Renal pelvis (tissue), 12 donors: Measurements from ENCODE around the gene FAT3. TPM values are rescaled to one million over a fixed set of nuclear protein-coding genes. Genes with fewer than 3 reads are reported as not detected.

Source experiments
- DNase-seq: peaks from one replicate; pipeline ENCODE4 v3.0.0-alpha.2; 2013
- long read RNA-seq, 16 experiments: transcript quantifications; one replicate each; lab custom pipeline, GENCODE V29; 2026
- polyA plus RNA-seq, 3 donors: library from polyadenylated mRNA; unstranded; fragments of 120-200 nt; gene quantifications; one replicate each; pipeline ENCODE4 v1.2.1, GENCODE V29; 2013; ENCODE audit not compliant: insufficient read length in 3 of 3

Gene FAT3
- 10 to 100 TPM in 1 of 3 donors, 1 to 10 TPM in 2; 5.7 to 10.8 (median 7.6) TPM for polyA plus RNA-seq
- long read RNA-seq, donor 1 = 0 reads
- long read RNA-seq, donor 2 = 0 reads
- long read RNA-seq, donor 3 = 0 reads
- long read RNA-seq, donor 4 = 0 reads
- long read RNA-seq, donor 5 = 0 reads
- long read RNA-seq, donor 6 = 0 reads
- long read RNA-seq, donor 7 = 0 reads
- long read RNA-seq, donor 8, partial matches to known transcripts = 0 of 1 reads
- long read RNA-seq, donor 8, other reads (novel, unspliced or antisense) = 0 of 1 reads
- long read RNA-seq, donor 9 = 0 reads
- long read RNA-seq, donor 10 = 0 reads
- long read RNA-seq, donor 11 = 0 reads
- long read RNA-seq, donor 12 = 0 reads
- long read RNA-seq, donor 13, partial matches to known transcripts = 0 of 1 reads
- long read RNA-seq, donor 13, other reads (novel, unspliced or antisense) = 0 of 1 reads
- long read RNA-seq, donor 14 = 0 reads
- long read RNA-seq, donor 15 = 0 reads
- long read RNA-seq, donor 16 = 0 reads

DNA sequence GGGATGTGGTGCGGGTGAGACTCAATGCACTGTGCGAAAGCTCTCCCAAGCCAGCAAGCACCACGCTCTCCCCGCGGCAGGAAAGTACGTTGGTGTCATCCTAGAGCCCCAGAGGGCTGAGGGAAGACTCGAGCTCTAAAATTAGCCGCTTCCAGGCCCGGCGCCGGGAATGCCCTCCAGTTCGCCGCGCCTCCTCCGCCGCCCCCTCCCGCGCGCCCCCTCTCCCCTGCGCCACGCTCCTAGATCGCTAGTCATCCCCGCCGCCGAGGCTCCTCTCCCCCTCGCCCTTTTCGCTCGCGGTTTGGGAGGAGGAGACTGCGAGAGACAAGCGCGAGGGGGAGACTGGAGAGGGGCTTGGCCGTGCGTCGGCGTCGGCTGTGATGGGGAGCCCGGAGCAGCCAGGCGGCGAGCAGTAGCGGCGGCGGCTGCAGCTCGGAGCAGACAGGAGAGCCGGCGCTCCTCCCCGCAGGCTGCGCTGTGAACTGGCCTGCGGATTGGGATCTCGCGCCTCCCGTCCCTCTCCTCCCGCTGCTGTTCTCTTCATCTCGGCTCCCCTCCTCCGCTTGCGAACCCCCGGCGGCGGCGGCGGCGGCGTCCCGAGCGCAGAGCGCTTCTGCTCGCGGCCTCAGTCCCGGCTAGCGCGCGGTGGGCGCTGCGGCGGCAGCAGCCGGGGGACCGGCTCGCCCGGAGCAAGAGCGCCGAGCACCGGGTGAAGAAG is at the start of gene FAT3:
Gene FAT3, plus strand, starts transcription at position 412 of the 718 bp plus-strand sequence. CDS start 127,295 bp downstream, outside the sequence.
- DNase-seq = peak; percentile 82

DNA sequence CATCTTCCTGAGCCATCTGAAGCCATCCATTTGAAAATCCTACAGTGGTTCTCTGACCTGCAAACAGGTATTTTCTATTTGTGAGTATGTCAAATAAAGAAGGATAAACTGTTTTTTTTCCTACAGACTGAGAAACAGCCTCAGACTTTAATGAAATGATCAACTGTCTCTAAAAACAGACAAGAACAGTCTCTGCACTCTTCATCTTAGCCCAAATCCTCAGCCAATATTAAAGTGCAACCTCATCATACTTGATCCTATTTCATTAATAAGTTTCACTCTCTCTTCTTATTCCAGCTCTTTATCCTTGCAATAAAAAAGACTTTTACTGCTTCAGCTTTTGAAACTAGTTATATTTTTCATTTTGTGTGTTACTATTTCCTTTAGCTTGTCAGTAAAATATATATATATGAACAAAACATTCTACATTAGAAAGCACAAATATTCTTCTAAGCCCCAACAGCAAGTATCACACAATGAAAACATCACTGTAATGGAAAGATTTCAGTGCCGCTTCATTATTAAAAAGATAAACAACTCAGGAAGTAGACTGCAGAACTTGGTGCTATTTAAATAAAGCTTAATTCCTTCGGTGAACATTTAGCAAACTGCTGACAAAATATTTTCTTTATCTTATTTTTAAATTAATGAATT is 45.5 kb upstream of the FAT3 start:
- no peak for DNase-seq

DNA sequence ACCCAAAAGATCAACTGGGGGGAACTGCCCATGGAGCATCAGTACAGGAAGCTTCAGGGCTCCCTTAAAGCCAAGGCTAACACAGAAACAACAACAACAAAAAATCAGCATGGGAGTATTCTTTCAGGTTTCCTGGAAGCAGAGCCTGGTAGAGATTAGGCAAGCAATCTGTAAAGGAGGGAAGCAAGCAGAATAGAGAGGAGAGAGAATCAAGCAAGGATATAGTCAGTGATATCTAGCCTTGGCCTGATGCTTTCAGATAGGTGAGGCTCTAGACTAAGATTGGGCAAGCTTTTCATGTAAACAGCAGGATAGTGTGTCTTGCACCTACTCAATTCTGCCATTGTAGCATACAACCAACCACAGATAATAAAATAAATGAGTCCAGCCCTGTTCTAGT is 44.4 kb upstream of the FAT3 start:
- no peak for DNase-seq

DNA sequence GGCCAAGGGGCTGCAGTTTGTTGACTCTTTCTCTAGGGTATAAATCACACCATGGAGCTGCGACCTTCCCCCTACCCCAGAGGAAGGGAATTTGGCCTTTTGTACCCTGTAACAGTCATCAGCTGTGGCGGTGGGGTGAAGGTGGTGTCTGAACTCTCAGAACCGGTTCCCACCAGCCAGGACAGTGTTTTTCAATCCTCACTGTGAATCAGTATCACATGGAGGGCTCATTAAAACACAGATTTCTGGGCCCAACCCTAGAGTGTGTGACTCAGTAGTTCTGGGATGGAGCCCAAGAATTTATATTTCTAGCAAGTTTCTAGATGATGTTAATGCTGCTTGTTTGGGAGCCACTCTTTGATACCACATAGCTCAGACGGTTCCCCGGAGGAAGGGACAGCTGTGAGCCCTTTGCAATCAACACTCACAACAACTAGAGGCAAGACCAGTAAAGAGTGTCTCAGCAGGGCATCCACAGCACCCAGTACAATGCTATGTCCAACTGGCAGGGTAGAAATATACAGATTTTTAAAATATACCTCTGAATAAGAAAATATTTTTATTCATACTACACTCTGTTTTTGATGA is 43.9 kb upstream of the FAT3 start:
- DNase-seq = no peak

DNA sequence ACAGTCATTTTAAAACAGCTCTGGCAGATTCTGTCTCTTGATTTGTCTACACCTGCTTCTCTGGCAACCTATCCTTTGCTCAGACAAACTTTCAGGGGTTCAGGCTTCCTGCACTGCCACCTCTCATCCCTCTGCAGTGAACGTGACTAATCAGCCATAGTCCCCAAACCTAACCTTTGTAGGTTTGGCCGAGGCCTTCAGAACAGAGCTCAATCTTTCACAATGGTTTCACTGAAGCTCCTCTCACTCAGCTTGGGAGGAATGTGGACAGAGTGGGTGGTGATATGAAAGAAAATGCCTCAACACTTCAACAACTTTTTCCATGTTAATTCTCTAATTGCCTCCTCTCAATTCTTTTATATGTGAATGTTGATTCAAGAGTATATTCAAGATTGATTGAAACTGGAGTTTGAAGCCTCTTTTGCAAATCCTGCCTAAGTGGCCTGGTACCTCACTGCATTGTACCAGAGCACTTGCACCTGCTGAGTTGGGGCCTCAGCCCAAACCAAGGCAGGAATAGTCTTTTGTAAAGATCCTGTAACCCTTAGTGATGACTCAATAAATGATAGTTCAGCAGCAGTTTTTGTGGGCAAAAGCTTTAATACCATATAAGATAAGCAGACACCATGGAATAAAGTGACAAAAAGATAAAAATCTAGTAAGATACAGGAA is 33.9 kb upstream of the FAT3 start:
- no peak for DNase-seq

DNA sequence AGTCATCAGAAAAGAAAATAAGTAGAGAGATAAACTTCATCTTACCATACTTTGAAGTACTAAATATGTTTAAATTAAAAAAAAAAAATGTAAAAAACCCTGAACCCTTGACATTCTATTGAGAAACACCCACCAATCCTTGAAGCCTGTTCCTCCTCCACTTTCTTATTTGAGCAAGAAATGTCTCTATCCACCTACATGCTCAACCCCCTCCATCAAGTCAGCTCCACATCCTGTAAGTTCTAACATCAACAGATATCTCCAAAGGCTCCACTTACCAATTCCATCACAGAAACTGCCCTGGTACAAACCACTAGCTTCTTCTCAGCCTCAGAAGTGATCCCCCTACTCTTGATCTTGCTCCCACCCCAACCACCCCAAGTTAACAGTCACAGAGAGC is 32.5 kb upstream of the FAT3 start:
- no peak for DNase-seq

DNA sequence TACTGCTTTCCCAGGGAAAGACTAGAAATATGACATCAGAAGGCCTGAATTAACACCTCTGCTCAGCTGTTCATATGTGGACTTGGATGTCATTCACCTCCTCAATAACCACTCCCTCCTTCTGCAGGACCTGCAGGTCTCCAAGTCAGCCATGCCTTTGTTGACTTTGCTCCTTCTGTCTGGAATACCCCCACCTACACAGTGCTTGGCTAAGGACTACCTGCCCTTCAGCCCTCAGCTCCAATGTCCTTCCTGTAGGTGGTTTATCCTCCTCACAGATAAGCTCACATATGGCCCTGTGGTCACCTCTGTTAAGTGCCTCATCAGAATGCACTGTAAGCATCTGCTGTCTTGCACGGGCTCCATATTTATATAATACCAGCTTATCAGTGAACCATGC is 26.4 kb upstream of the FAT3 start:
- DNase-seq = no peak

DNA sequence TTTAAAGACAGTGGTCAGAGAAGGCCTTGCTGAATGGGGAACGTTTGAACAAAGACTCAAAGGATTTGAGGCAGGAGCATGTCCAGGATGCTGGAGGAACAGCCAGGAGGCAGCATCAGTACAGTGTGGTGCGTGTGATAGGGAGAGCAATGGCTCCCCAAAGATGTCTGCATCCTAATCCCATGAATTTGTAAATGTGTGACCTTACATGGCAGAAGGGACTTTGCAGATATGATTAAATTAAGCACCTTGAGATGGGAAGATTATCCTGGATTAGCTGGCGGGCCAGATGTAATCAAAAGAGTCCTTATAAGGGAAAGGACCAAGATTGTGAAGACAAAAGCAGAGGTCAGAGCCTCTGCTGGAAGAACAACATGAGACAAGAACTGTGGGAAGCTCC is 24.6 kb upstream of the FAT3 start:
- DNase-seq = no peak

DNA sequence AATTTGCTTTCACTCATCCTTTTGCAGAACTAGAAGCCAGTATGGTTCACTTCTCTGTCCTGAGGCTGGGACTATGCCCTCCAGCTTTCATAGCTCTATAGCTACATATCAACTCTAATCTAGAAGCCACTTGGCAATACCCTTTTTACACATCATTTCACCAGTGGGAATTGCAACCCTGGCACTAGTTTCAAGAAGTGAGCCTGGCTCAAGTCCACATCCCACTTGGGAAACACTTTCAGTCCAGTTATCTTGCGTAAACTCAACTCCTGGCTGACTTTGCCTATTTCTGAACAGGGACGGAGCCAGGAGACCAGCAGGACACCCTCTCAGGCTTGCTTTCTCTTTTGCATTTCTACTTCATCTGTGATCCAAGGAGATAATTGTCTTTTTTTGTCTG is 19.9 kb upstream of the FAT3 start:
- DNase-seq = no peak

DNA sequence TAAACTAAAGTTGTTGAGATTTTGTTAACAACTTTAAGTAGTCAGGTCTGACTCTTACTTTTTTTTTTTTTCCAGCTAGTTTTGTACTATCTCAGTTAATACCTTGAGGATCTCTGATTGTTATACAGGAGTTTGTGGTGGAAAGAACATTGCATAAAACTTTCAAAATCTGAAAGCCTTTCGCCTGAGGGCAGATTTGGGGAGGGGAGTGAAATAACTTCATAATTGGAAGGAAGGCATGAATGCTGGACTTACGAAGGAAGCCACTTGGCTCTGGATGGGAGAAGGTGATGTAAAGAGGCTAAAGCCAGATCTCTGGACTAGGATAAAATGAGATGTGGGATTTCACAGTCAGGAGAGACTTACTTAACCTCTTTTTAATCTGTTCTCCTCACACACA is 18.2 kb upstream of the FAT3 start:
- no peak for DNase-seq

DNA sequence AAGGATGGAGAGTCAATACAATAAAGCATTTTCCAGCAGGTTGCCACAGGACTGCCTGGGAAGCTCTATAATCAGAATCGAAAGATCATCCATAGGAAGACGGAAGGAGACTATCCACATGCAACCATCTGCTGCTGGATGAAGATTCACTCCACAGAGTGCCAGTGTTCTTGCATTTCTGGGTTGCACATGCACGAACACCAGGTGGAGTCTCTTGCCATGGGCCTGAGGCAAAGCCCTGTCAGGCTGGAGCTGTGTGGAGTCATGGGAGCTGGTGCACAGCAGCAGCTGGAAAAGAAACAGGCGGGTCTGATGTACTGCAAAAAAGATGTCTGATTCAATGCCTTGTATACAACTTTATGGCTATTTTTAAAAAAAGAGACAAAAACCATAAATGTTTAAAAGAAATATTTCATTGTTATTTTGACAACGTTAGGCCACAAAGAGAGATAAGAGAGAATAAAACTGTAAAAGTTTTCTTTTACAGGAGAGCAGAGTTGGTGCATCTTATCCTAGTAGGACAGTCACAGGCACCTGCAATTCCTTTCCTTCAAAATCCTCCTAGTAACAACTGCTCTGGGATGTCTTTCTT is 12.9 kb upstream of the FAT3 start:
- peak; percentile 31 for DNase-seq

DNA sequence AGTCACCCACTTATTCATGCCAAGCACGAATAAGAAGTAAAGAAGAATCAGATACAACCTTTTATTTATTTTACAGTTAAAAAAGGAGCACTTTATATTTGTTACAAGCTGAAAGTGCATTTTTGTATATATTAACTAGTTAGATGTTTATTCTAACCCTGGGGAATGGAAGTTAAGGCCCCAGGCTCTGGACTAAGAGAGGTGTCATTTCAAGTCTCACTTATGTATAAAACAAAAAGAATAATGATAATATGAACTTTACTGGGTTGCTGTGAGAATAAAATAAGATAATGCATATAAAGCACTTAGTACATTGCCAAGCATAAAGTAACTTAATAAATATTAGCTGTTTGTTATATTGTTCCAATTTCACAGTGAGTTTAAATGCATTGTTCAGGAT is 12.1 kb upstream of the FAT3 start:
- no peak for DNase-seq

DNA sequence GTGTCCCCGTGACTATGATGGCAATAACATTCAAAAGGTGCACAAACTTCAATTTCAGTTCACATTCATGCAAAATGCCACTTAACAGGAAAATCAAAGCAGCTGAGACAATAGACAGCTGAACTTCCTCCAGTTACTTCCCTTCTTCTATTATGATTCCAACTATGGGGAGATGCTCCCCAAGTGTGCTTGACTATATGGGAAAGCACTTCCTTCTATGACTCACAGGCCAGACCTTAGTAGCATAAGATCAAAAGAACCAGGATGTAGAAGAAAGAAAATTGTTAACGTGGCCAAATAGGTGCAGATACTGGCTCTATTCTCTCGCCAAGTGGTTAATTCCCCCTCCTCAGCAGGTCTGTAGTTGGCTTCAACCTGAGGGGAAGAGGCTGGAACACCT is 7.8 kb upstream of the FAT3 start:
- DNase-seq = no peak

DNA sequence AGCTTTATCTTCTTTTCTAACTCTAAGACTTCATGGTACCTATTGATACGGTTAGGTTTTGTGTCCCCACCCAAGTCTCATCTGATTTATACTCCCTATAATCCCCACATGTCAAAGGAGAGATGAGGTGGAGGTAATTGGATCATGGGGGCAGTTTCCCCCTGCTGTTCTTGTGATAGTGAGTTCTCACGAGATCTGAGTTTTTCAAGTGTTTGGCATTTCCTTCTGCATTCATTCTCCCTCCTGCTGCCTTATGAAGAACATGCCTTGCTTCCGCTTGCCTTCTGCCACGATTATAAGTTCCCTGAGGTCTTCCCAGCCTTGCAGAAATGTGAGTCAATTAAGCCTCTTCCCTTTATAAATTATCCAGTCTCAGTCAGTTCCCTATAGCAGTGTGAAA is 5.1 kb upstream of the FAT3 start:
- no peak for DNase-seq

DNA sequence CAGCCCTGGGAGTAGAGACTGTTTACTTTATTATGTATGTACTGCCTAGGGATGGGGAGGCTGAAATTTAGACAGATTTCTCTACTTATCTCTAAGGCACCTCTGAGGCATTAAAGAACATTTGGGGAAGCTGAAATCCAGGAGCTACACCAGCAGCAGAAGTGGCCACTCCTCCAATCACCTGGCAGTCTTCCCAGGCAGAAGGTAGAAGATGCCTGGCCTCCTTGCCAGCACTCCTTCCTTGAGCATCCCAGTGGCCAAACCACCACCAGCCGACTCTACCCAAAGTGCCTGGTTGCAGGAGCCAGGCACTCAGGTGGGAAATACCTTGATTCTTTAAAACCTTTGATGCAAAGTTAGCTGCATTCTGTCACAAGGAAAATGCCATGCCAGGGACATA is 1.9 kb upstream of the FAT3 start:
- DNase-seq = no peak

DNA sequence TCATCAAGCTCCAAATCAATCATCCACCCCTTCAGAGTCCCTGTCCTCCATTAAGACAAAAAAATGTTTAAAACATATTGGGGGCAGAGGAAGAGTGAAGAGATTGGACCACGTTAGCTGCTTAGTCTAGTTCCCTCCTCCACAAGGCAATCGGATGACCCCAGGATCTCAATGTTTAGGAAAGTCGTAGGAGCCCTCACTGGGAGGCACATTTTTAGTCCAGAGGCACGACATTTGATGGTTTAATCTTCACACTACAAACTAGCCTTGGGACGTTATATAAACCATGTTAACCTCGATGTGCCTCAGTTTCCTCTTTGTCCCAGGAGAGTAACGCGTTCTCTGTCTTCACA is 588 bp upstream of the FAT3 start:
- no peak for DNase-seq

DNA sequence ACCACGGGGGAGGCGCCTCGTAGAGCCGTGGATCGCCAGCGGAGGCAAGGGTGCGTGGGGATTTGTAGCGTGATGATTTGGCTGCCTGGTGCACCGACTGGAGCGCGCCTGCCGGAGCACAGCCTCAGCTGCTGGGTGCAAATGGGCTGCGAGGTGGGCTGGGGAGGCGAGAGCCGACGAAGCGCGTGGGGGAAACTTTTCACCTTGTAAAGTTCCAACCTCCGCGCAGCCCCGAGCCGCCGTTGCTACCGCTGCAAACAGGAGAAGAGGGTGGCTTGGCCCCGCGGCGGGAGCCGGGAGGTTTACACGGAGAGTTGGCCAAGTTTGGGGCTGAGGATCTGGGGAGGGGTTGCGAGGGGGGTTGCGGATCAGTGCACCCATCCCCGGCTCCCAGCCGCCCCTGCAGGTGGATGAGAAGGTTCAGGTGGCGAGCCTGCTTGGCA is 528 bp downstream of the FAT3 start:
- peak; percentile 43 for DNase-seq

DNA sequence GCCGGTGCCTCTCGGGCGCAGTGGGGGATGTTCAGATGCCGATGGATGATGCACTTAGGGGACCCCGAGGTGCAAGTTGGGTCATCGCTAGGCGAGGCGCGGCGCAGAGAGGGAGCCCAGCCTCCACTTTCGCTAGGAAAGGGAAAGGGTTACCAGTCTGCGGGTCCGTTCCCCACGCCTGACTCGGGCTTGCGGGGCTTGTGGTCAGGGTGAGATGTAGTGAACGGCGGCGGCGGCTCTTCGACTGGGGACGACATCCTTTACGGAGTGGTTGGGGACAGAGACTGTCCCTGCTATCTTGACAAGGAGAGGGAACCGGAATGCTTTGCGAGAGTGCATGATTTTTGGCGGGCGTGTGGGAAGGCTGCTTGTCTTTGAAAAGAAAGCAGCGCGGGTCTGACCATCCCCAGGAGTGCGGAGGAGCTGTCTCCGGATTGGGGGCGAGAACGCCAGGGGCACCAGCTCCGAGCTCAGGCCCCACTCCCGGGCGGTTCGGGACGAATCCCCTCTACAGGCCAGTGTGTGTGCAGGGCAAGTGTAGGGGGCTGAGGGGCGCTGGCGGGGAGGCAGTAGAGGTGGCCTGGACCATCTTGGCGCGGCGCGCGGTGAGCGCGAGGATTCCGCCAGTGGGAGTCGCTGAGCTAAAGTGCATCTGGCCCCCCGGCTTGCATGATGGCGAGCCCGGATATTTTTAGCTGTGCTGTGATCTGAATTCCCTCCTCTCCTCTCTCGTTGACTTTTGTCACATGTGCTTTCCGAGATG is 1.1 kb downstream of the FAT3 start:
- DNase-seq = peak; percentile 58

DNA sequence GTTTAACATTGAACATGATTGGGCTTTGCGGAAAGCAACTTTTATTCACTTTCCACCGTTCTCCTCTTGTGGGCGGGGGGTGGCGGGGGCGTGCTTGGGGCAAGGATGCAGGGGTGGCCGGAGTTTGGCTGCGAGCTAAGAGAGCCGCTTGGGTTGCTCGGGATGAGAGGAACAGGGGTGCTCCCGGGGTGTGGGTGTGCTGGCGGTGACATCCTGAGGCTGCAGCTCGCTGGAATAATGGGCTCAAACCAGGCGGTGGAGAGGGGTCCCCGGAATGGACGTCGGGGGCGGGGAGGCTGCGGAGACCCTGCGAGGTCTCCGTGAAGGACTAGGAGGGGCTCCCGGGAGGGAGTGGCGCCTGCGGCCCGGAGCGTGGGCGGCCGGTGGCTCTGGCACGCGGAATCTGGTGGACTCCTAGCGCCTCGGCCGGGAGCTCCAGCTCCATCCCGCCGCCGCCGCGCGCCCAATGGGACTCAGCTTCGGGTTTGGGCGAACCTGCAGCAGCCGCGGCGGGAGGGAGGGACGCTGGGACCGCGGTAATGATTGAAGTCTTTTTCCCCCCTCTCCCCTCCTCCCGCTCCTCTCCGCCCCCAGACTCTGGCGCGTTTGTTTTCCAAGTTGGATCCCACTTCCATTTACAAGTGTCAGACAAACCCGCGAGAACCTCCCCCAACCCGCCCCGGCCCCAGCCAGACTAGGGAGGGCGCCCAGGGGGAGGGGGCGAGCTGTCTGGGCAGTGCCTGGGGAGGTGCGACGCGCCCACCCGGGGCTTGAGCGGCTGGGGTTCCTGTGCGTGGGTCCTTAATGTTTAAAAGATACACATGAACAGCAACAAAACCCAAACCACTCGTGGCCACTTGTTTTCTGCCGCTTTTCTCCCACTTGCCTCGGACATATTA is 2.0 kb downstream of the FAT3 start:
- peak; percentile 33 for DNase-seq
